ENCODE measurements around the gene SLC5A9.

SLC5A9 gene

DNA sequence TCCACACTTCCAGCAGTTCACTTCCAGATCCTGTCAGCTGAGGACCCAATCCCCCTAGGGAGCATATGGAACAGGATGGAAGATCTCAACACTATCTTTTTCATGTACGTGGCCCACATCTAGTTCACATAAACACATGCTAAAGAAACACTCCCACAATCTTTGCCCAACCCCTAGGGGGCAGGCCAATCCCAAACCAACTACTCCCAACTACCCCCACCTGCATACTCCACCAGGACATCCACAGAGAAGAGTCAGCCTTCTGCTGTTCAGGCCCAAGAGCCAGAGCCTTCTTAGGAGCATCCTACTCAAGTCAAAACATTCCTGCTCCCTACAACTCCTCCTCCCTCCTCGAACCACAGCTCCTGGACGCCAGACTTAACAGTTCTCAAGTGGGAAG is 5.6 kb upstream of the SLC5A9 start:
- no peak for DNase-seq (ENCODE audit: low read depth)

DNA sequence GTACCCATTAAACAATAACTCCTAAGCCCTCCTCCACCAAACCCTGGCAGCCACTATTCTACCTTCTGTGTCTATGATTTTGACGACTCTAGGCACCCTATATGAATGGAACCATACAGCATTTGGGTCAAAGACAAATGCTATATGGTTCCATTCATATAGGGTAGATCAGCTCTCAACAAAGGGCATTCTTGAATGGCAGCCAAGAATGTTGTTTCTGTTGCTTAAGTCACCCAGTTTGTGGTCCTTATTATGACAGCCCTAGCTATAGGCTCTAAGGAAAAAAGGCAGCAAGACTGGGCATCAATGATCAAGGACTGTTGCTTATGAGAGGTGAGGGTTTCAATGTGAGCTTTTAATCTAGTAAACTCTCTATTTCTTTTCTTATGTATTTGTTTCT is 4.7 kb upstream of the SLC5A9 start:
- TF ChIP-seq, protein P1, sequence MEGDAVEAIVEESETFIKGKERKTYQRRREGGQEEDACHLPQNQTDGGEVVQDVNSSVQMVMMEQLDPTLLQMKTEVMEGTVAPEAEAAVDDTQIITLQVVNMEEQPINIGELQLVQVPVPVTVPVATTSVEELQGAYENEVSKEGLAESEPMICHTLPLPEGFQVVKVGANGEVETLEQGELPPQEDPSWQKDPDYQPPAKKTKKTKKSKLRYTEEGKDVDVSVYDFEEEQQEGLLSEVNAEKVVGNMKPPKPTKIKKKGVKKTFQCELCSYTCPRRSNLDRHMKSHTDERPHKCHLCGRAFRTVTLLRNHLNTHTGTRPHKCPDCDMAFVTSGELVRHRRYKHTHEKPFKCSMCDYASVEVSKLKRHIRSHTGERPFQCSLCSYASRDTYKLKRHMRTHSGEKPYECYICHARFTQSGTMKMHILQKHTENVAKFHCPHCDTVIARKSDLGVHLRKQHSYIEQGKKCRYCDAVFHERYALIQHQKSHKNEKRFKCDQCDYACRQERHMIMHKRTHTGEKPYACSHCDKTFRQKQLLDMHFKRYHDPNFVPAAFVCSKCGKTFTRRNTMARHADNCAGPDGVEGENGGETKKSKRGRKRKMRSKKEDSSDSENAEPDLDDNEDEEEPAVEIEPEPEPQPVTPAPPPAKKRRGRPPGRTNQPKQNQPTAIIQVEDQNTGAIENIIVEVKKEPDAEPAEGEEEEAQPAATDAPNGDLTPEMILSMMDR (IDR thresholded peaks at IDR 0.05; ENCODE audit: control insufficient read depth, insufficient read depth, low read depth, low read length, missing control alignments), result no peak
- no peak for DNase-seq (ENCODE audit: low read depth)
- H3K4me3 ChIP-seq (ENCODE audit: control insufficient read depth, low read depth, low read length), result no peak overlapping the region

More for the DNA sequence above, 5.6 kb upstream of the SLC5A9 start:
- TF ChIP-seq, protein P1 (IDR thresholded peaks at IDR 0.05; ENCODE audit: control insufficient read depth, insufficient read depth, low read depth, low read length, missing control alignments), result no peak
- H3K4me3 ChIP-seq (ENCODE audit: control insufficient read depth, low read depth, low read length), result no peak overlapping the region

DNA sequence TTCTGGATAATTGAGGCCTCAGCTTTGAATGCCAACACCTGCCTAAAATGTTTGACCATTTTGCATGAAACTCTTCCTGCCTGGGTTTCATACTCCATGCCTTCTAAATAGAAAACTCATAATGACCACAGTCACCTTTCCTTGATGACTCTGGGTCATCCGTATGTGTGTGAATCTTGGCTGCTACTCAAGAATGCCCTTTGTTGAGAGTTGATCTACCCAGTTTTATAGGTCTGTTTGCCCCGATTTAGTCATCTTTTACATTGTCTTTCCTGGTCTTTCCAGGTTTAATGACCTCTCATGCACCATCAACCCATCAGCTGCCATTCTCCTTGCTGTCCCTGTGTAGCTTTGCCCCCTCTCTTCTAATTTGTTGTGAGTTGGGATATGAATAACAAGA is 2.7 kb upstream of the SLC5A9 start:
- TF ChIP-seq, protein P1 (IDR thresholded peaks at IDR 0.05; ENCODE audit: control insufficient read depth, insufficient read depth, low read depth, low read length, missing control alignments), result no peak
- no peak overlapping the region for H3K4me3 ChIP-seq (ENCODE audit: control insufficient read depth, low read depth, low read length)
- DNase-seq (ENCODE audit: low read depth), result no peak

DNA sequence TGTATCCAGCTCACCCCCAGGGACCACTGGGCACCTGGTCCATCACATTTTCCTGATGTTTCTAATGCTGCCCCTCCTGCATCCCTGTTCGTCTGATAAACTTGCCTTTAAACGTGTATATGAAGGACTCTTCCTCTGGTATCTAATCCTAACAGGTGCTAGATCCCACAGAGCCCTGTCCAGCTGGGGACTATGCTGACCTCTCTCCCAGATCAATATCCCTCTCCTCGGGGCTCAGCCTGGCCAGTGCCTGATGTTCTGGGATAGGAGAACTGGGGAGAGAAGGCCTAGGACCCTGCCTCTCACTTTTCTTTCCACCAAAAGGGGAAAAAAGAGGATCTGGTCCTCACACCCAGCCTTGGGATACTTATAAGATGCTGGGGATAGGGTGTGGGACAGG is 1.4 kb upstream of the SLC5A9 start:
- TF ChIP-seq, protein P1 (IDR thresholded peaks at IDR 0.05; ENCODE audit: control insufficient read depth, insufficient read depth, low read depth, low read length, missing control alignments), result no peak

DNA sequence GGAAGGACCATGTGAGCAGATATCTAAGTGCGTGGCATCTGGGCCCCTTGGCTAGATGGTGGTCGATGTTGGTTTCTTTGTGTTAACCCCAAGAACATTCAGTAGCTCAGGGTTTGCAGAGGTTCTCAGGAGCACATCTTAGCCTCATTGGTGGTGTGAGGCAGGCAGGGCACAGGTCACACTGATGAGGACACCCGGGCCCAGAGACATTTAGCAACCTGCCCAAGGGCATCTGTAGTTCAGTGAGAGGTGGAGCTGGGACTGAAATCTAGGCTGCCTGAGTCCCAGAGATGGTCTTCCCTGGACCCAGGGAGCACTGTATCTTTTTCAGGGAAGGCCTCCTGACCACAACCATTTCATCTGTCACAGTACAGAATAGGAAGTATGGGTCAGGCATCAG is 859 bp upstream of the SLC5A9 start:
- DNase-seq (ENCODE audit: low read depth), result no peak
- TF ChIP-seq, protein P1 (IDR thresholded peaks at IDR 0.05; ENCODE audit: control insufficient read depth, insufficient read depth, low read depth, low read length, missing control alignments), result no peak
- no peak overlapping the region for H3K4me3 ChIP-seq (ENCODE audit: control insufficient read depth, low read depth, low read length)

More for the DNA sequence above, 1.4 kb upstream of the SLC5A9 start:
- H3K4me3 ChIP-seq (ENCODE audit: control insufficient read depth, low read depth, low read length), result no peak overlapping the region
- DNase-seq (ENCODE audit: low read depth), result no peak

- TF ChIP-seq, protein P1 (IDR thresholded peaks at IDR 0.05; ENCODE audit: control insufficient read depth, insufficient read depth, low read depth, low read length, missing control alignments), result no peak
- no peak overlapping the region for H3K4me3 ChIP-seq (ENCODE audit: control insufficient read depth, low read depth, low read length)
- no peak for DNase-seq (ENCODE audit: low read depth)
Measured at GRCh38 chr1:48223366-48224240, 1.1 kb downstream of the SLC5A9 start.

All from AG09309 (cell line).